ENCODE results near the gene IL18BP.
A peak's percentile ranks its signal among the peaks of the same experiment; 100 is the strongest.

Gene IL18BP

DNA sequence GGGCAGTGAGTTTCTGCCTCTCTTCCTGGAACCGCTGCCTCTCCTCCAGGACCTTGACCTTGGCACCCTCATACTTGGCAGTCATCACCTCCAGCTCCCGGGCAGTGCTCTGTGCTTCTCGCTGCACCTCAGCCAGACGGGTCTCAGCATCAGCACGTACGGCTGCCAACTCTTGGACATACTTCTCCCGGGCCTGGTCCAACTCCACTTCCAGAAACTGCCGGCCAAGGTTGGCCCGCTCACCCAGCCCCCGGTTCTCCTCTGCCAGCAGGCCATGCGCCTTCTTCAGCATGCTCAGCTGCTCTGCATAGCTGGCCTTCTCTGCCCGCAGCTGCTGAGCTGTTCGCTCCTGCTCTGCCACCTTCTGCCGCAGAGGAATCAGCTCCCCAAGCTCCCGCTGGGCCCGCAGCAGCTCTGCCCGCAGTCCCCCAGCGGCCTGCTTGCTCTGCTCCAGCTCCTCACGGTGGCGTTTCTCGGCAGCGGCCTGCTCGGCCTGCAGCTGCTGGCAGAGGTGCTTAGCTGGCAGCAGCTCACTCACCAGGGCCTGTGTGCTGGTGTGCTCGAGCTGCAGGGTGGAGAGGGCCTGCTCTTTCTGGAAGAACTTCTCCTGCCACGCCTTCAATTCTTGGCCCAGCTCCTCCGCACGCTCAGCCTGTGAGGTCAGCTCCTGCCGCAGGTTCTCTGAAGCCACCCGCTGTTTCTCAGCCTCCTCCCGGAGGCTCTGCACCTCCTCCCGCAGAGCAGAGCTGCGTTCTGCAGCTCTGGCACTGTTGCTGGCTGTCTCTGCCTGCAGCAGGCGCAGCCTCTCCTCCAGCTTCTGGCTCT, 14.4 kb downstream of the IL18BP start:
- DNase-seq (ENCODE audit: low read depth in 2 of 2) = no peak

DNA sequence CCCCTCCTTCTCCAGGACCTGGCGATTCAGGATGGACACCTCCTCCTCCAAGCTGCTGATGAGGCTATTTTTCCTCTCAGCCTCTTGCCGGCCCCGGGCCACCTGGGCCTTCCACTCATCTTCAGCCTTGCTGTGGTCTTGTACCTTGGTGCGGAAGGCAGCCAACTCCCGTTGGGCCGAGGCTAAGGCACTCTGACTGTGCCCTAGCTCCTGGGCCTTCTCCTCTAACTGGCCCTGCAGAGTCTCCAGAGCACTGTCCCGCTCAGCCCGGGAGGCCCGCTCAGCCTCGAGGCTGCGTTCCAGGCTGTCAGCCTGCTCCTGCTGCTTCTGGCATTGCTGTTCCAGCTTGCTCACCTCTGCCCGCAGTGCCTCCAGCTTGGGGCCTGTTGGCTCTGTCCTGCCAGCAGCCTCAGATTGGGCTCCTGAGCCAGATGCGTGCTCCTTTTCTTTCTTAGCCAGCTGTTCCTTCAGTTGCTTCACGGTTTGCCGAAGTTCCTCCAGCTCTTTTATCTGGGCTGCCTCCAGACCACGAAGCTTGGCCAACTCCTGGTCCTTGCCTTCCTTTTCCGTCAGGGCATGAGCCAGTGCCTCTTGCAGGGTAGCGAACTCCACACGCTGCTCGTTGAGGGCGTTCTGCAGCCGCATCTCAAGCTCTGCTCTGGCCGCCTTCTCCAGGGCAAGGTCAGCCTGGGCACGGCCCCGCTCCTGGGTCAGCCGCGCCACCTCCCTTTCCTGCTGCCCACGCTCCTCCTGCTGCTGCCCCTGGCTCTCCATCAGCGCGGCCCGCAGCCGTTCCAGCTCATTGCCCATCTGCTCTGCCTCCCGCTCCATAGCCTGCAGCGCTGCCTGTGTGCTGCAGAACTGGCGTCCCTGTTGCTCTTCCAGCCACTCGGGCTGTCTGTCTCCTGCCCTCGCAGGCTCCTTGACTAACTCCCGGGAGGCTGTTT, 15.3 kb downstream of the IL18BP start:
- no peak for DNase-seq (ENCODE audit: low read depth in 2 of 2)

DNA sequence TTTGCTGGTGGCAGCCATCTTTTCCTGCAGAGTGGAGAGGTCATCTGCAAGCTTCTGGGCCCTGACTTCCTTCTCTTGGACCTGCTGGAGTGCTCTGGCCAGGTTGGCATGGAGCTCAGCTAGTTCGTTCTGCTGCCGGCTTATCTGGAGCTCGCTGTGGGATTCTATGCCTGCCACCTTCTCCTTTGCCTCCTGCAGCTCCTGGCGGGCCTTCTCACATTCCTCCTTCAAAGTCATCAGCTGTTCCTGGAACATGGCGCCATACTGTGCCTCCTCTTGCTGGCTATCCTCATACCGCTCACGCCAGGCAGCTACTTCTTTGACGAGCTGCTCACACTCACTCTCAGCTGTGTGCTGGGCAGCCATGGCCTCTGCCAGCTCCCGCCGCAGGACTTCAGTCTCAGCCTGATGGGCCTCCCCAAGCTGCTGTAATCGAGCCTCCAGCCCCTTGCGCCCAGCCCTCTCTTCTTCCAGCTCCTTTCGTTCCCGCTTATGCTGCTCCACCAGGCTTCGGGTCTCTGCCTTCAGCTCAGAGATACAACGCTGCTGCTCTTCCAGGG, 16.1 kb downstream of the IL18BP start:
- no peak for DNase-seq (ENCODE audit: low read depth in 2 of 2)

DNA sequence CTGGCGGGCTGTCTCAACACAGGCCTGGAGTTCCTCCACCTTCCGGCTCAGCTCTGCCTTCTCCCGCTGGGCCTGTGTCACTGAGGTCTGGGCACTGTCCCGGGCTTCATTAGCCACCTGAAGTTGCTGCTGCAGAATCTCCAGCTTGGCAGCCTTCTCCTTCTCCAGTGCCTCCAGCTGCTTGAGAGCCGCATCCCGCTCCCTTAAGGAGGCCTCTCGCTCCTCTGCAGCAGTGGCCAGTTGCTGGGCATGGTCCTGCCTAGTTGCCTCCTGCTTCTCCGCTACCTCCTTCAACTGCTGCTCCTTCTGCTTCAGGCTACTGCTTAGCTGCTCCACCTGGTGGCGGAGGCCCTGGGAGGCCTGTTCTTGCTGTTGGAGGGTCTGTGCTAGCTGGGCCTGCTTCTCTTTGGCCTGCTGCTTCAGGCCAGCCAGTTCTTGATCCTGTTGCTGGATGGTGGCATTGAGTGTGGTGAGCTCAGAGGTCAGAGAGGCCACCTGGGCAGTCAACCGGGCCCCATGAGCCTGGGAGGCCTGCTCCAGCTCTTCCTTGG, 16.9 kb downstream of the IL18BP start:
- DNase-seq (ENCODE audit: low read depth in 2 of 2) = no peak

DNA sequence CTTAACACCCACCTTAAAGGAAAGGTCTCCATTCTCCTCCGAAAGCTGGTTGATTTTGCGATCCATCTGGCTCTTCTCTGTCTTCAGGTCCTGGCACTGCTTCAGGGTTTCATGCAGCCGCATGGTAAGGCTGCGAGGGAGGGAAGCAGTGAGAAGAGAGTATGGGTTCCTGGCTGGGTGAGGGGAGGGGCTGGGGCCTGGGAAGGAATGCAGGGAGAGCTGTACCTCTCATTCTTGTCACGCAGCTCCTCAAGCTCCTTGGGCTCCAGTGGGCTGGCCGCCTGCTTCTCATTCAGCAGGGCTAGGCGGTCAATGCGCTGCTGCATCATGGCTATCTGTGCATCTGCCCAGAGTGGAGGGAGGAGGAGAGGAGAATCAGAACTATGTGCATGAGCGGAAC, 19.5 kb downstream of the IL18BP start:
- no peak for DNase-seq (ENCODE audit: low read depth in 2 of 2)

DNA sequence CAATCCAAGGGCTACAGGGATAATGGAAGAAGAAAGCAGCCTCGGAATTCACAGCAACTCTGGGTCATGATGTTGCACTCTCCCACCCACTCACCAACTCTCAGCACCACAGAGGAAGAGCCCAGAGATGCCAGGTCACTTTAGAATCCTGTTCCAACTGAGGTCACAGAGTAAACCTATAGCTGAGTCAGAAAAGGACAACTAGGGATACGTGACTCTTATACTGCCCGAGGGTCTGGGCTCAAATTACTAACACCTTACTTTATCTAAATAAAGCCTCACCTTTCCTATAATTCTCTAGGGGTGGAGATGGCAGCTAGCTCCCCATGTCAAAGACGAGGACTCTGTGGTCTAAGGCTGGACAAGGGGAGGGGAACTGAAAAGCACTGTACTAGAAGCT, 24.6 kb downstream of the IL18BP start:
- DNase-seq (ENCODE audit: low read depth in 2 of 2) = no peak

DNA sequence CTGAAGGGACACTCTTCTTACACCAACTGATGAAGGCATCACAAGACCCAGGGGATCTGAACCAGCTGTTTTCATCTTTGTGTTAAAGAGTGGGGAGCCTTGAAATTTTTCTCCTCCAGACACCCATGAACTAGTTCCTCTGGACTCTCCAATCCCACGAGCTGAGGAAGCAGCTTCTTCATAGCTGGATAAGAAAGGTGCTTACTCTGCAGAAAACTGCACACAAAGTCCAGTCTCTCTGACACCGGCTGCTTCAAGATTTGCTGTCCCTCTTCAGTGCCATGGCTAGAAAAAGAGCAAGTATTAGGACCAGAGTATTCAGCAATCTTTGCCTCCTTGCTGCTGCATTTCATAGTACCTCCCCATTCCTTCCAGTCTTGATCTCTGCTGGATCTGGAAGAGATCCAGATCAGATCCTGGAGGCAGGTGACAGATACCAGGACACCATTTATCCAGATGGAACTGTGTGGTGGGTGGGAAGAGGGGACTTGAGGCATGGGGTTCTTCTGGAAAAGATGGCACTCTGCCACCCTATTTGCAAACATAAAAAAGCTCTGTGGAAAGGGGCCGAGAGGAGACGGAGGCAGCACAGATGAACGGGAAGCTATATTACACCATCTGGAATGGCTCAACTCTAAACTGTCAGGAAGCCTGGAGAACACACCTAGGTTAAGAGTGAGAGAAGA, 25.5 kb downstream of the IL18BP start:
- DNase-seq (ENCODE audit: low read depth in 2 of 2) = no peak

DNA sequence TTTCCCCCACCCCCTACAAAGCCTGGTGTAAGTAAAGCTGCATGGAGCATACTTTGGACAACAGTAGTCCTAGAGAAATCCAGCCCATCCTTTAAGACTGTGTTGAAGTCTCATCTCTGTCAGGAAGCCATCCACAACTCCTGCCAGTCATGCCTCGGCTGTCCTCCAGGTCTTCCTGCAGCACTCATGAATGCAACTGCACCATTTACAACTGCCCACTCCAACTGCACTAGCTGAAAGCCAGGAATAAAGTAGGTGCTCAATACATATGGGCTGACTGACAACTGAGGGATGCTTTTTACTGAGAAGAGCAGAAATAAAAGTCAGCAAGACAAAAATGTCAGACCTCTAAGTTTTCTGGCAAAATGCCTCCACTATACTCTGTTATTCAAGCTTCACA, 27.4 kb downstream of the IL18BP start:
- no peak for DNase-seq (ENCODE audit: low read depth in 2 of 2)

DNA sequence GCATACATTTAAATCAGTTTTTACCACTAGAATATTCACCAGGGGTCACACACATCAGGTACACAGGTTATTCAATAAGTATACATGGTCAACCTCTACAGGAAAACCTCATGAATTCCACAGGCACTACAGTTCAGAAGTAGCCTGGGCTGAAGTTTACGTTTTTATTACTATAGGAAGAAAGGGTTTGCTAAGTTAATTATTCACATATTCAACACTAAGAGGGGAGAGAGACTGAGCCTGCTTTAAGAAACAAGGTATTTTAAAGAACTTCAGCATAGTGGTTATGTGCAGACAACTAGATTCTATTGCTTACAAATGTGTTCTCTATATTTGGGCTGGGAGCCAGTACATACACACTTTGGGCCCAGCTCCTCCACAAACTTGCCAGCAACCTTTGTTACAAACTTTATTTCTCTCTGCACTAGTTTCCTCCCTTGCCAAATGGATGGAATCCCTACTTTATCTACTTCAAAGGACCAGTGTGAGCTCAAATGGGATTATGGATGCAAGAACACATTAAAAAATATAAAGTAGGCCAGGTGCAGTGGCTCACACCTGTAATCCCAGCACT, 31.9 kb downstream of the IL18BP start:
- no peak for DNase-seq (ENCODE audit: low read depth in 2 of 2)

DNA sequence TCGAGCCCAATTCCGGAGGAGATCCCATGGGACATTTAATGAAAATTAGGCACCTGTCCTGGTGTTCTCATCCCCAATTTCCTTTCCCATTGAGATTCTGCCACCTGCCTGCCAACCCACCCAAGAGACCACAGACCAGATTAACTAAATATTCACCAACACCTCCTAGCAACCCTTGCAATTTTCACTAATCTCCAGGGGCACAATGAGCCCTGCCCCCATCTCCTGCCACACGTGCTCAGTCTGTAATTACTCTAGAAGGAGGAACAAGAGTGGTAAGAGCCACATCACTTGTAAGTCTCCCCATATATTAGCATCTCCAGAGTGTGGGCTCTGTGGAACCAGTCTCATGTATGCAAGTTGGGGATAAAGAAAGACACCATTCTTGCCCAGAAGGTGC, 38.0 kb downstream of the IL18BP start:
- no peak for DNase-seq (ENCODE audit: low read depth in 2 of 2)

DNA sequence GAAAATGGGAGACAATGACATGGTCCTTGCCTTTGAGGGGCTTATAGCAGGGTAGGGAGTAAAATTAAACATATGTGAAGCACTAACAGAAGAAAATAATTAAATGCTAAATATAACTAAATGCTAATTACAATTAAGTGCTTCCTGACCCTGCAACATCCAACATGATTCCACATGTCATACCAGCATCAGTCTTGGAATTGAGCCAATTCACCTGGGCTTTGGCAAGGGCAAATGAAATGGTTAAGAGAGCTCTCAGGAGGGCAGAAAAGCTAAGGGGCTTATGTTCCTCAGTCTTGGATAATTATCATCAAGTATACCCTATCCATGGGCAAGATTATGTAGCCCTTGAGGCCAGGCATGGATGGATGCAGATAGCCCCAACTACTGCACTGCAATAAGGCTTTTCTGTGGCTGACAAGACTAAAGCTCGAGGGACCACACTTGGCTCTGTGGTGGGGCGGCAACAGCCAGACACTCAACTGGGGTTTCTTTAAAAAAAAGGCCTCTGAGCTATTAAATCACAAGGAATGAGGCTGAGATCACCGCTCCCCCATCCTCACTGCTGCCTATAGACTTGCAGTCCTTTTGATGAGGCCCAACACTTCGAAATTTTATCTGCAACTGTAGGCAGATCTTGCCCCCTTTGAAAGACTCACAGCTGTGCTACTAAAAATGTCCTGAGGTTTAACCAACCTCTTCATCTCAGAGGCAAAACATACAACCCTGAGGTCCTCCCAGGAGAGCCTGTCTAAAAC, 39.0 kb downstream of the IL18BP start:
- no peak for DNase-seq (ENCODE audit: low read depth in 2 of 2)

DNA sequence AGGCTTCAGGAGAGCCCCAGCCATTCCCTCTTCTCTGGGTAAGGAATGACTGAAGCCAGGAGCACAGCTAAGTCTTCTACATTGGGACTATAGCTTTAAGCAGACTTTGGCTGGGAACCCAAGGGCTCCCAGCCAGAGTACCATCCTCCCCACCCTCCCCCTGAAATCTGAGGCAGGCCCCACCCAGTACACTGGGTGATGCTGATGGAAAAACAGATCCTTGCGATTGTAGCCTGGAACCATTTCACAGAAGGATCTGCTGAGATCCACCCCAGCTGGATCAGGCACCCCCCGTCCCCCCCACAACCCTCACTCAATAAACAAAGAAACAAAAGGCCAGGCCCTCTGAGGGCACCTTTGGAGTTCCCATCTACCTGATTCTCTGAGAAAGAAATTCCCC, 39.8 kb downstream of the IL18BP start:
- DNase-seq (ENCODE audit: low read depth in 2 of 2) = no peak

DNA sequence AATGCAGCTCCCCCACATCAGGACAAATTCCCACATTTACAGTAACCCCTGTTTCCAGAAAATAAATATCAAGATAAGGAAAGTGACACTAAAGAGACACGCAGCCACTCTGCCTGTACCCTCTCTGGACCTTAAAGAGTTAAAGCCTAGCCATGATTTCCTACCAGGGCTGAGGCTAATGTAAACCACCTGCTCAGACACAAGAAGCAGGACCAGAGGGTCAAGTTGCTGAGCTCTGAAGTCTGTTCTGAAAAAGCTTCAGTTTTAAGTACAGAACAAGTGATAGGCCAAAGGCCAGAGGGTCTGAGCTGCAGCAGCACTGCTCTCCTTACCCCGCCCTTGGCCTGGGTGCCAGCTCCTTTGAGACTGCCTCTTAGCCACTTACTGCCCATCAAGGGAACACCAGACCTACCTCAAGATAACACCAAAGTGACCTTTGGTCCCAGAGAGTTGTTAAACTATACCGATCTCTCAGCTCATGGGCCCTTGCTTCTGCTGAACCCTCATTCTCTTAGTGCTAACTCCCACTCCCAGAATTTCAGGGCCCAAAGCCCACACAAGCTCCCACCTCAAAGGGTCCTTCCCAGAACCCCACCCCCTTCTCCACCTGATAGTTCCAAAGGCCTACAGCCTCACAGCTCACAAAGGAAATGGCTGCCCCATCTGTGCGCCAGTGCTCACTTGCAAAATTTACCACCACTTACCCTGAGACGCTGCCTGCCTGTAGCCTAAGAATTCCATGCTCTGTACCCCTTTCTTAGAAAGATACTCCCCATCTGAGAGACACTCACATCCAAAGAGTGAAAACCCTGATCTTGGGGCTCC, 40.5 kb downstream of the IL18BP start:
- no peak for DNase-seq (ENCODE audit: low read depth in 2 of 2)

DNA sequence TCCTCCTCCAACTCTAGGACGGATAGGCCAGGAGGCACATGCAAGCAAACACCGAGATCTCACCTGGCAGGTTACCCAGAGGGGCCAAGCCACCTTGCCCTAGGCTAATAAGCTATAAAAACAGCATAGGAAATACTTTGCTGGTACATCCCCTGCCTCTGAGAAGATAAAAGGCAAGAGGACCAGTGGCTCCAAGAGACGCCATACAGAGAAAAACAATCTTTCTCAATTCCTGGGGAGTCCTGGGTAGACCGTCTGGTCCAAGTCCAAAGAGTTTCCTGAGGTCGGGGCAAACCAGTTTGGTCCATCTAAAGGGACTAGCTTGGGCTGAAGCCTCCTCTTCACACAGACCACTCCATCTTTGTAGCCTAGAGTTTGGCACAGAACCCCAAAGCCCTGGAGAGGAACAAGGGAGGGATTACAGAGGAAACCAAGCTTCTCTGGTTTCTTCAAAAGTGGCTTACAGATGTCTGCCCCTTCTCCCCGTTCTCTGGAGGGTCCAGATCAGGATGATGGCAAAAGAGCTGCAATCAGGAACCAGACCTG, 41.2 kb downstream of the IL18BP start:
- DNase-seq (ENCODE audit: low read depth in 2 of 2) = no peak

DNA sequence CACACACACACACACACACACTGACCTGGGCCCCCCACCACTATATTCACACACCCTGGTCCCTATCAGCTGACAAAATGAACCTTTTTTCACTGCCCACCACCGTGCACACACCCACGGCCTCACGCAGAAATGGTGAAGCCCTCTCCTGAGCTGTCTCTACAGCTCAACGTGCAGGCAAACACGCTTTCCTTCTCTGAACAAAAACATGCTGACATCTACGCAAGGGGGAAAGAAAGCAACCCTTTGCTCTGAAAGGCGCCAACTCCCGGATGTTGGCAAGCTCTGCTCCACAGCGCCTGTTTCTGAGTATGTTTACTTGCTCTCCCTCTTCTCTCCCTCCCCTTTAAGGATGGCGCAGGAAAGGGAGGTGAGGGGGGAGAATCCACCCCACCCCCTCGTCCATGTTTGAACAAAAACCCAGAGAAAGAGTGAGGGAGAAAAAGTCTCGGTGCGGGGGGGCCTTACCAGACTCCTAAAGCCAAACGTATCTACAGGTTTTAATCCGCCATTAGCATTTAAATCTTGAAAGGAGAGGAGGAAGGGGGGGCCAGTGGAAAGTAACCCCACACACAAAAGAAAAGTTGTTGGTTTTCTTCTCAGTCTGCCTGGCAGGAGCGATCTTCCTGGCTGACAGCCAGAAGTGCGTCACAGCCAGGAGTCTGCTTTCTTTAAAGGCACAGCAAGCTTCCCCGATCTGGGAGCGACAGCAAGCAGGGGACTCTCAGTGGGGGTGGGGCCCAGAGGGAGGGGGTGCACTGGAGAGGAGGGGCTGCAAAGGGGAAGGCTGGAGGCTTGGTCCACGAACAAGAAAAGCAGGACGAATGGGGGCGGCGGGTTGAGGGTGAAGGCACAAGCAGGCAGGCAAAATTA, 42.0 kb downstream of the IL18BP start:
- DNase-seq (ENCODE audit: low read depth in 2 of 2) = peak; percentile 42 to 53

DNA sequence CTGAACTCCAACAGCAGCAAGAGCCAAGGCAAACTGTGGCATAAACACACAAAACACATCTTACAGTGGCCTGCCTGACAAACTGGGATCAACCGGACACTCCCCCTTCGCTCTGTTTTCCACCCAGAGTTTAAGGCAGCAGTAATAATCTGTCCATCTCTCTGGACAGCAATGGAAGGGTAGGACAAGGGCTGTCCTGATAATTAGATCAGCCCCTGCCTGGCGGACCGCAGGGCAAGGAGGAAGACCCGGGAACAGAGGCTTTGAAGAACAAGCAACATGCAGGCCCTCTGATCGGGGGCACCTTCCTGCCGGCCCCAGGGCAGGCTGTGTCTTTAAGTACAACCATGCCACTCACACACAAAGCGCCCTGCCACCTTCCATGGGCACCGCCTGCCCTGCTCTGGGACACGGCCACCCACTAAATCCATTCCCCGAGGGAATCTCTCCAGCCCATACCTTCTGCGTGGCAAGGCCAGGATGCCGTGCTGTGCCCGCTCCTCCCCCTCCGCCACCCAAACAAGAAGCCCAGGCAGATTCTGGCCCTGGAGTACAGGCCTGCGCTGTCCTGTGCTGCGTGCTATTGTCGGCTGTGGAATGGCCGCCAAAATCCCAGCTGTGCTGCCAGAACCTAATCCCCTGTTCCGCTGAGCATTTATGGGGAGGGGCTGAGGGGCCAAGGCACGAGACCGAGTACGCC, 42.8 kb downstream of the IL18BP start:
- peak in 1 of 2 donors; percentile 4 for DNase-seq (ENCODE audit: low read depth in 2 of 2)

DNA sequence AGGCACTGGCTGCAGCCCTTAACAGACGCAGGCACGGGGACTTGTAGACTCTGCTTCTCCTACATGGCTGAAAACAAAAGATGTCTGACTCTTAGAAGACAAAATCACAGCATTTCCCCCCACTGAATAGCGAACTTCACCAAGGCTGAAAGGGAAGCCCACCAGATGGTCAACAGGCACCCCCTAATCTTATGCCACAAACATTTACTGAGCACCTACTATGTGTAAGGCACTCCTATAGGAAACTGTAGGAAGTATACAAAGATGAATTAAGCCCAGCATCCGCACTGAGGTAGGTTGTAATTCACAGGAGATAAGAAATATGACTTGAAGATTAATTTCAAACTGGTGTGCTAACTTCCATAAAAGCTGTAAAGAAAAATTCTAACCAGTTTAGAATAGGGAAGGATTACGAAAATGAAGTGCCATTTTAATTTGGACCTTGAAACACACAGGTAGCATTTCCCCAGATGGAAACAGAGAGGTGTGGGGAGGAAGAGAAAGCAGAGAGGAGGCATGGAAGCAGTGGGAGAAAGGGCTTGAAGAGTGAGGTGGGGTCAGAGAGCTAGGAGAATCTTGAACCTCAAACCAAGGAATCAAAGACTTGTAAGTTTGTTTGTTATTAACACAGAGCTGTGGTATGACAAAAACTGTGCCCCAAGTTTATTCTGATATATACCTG, 43.5 kb downstream of the IL18BP start:
- DNase-seq (ENCODE audit: low read depth in 2 of 2) = no peak
